GM18498 (cell line): ENCODE data around the gene CCDC38.
A peak's percentile ranks its signal among the peaks of the same experiment; 100 is the strongest.
"Not testable (repeated sequence)": the region's sequence is repeated elsewhere in the genome, so short reads cannot be mapped to it uniquely, and the experiment has no call there.

Experiments used
- ATAC-seq: cut with Tn5 transposase; IDR thresholded peaks from one replicate; pipeline ENCODE4 v1.9.1; 2021; ENCODE audit warnings: mild to moderate bottlenecking, moderate library complexity; ENCODE audit not compliant: unreplicated experiment

The CCDC38 gene

GRCh38 chr12:95884998-95885397 lies 57.4 kb downstream of the CCDC38 start:
- ATAC-seq: no peak

DNA sequence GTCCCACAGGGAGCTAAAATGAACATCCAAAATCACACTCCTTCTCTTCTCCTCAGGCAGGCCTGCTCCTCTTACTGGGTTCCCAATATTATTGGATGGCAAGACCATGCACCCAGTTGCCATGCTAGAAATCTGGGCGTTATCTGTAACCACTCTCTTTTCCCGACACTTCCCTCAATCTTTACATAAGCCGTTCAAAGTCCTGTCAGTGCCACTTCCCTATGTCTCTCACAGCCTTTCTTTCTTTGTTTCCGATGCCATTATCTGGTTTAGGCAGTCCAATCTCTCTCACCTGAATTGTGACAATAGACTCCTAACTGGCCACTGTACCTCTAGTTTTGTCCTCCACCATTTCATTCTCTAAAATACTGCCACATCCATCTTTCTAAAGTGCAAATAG lies 59.5 kb downstream of the CCDC38 start:
- ATAC-seq: no peak

DNA sequence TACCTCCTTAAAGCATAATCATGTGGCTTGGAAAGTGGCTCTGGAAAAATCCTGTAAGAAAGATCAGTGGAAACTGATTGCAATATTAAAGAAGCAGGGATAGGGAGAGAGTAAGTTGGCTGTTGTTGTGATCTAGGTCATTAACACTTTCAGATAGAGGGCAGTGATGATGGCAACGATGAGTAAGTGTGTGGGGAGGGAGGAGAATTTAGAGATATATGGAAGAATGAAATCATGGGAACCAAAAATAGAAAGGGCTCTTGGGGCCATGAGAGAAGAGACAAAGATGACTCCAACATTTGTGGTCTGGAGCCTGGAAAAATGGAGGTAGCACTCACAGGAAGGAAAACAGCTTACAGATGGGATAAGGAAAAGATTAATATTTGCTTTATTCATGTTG lies 60.3 kb downstream of the CCDC38 start:
- no peak for ATAC-seq

- no peak for ATAC-seq
Observed at GRCh38 chr12:95881331-95881955, 61.0 kb downstream of the CCDC38 start.

- no peak for ATAC-seq
Observed at GRCh38 chr12:95880895-95881294, 61.5 kb downstream of the CCDC38 start.

DNA sequence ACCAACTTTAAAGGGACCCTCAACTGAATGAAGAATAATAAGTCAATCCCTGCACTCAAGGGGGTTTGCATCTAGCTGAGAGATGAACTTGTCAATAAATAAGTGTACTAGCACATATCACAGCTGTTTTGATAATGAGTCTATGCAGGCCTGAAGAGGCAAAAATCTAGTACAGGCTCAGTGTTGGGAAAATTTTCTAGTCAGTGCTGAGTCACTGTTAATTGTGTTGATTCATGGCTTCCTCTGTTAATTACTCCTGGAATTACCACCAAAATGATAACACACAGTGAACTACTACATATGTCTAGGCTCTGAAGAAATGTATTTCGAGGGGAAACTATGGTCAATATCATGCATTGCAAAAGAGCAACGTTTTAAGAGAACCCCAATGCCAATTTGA lies 64.8 kb downstream of the CCDC38 start:
- ATAC-seq: no peak

GRCh38 chr12:95874452-95874851 lies 68.0 kb downstream of the CCDC38 start:
- no peak for ATAC-seq

- ATAC-seq: no peak
Observed at GRCh38 chr12:95870897-95871296, 71.5 kb downstream of the CCDC38 start.

GRCh38 chr12:95863337-95863736 lies 79.1 kb downstream of the CCDC38 start:
- ATAC-seq: no peak

GRCh38 chr12:95862038-95862437 lies 80.4 kb downstream of the CCDC38 start:
- ATAC-seq: no peak

DNA sequence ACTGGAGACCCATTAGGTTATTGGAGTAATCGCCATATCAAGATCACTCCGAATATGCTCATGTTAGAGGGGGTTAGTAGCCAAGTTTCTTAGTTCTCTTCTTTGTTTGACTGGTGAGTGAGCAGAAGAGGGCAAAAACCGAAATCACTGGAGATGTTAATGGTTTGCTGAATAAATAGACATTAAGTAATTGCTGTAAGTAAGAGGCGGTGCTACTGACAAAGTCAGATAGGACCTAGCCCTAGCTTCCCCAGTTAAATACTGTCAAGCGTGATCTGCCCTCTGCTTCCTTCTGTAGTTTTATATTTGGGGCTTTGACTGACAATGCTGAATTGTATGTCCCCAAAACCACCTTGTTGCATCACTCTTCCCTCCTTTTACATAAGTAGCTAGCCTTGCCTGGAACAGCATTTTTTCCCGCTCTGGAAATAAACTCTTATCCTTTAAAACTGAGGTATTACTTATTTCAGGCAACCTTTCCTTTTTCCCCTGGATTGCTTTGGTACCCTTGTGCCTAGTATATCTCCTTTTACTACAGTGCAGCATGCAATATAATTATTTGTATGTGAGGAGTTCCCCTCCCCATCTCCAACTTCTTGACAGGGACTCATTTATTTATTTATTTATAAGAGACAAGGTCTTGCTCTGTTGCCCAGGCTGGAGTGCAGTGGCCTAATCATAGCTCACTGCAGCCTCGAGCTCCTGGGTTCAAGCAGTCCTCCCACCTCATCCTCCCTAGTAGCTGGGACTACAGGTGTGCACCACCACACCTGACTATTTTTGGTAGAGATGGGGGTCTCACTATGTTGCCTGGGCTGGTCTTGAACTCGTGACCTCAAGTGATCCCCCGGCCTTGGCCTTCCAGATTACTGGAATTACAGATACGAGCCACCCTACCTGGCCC lies 82.2 kb downstream of the CCDC38 start:
- ATAC-seq: no peak

DNA sequence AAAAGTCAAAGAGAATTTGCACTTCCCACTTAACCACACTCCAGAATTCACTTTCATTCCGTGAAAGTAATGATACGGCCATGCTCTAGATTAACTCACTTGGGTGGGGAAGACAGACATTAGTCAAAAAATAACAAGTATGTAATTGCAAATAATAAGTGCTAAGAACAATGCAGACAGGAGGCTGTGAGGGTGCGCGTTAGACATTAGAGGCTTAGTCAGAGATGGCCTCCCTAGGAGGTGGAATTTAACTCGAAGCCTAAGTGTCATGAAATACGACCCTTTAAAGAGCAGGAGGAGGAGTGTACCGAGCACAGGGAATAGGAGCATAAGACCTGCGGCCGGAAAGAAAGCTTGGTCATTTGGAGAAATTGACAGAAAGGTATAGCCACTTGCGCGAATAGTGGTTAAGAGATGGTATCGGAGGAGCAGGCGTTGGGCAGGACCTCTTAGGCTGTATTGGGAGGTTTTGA lies 83.0 kb downstream of the CCDC38 start:
- peak; percentile 9 for ATAC-seq

DNA sequence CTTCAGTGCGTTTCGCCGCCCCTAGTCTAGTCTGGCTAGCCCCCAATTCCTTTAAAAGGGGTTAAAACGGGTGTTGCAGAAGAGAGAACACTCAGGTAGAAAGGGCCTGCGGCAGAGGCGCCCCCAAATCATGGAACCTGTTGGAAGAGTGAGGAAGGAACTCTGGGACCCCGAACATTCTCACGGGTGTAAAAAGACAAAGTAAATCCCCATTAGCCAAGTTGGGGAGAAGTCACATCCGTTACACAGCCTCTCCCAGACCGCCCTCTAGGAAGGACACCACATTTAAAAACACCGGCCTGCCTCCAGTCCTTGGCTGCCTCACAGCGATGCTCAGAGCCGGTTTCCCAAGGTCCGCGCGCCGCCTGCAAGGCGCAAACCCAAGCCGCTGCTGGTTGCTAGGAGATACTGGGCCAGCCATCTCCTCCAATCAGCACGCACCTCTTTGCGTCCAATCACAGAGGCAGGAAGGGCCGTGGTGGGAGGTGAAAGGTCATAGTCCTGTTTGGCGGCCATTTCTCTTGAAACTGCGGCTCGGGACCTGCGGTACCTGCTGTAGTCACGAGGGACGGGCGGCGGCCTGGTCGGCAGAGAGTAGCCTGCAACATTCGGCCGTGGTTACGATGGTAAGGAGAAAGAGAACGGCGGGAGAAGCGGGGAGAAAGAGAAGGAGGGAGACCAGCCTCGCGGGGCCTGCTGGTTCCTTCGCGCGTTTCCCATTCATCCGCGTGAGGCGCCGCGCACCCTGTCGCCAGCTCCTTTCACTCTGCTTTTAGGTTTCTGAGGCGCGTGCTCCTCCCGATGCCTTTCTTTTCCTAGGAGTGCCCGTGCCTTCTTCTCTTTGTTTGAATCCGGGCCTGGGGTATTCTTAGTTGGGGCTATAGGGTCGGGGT lies 83.7 kb downstream of the CCDC38 start, which contains the start of gene SNRPF:
SNRPF (plus strand) TSS at position 502 of the 893 bp plus-strand sequence; CDS start at position 624, 122 bp downstream.
- ATAC-seq: peak; percentile 100

DNA sequence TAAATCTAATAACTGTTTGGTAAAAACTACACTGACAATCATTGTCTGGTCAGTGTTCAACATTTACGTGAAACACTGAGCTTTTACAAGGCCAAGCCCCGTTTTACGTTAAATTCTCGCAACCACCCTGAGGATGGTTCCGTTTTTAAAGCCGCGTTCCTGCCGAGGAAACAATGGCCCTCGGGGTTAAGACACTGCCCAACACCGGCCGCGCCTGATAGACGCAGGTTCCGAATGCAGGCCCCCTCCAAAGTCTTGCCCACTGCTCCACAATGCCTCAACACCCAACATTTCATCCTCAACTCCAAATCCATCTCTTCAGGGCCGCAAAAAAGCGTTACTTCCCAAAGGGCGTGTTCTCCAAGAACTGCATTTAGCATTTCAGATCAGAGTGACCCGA lies 84.6 kb downstream of the CCDC38 start:
- no peak for ATAC-seq

GRCh38 chr12:95857156-95857555 lies 85.3 kb downstream of the CCDC38 start:
- no peak for ATAC-seq

DNA sequence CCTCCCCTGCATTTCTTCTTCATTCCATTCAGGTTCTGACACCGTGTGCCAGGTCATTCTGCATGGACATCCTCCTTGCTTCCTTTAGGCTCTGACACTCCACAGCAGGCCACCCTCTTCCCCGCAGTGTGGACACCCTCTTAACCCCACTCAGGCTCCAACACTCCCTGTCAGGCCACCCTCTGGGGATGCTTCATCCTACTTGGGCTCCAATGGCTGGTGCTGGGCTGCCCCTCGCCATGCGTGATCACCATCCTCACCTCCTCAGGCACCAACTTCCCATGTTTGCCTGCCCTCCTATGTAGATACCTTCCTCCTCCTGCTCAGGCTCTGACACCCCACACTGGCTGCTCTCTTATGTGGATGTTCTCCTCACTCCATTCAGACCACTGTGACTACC lies 90.3 kb downstream of the CCDC38 start:
- ATAC-seq: no peak

DNA sequence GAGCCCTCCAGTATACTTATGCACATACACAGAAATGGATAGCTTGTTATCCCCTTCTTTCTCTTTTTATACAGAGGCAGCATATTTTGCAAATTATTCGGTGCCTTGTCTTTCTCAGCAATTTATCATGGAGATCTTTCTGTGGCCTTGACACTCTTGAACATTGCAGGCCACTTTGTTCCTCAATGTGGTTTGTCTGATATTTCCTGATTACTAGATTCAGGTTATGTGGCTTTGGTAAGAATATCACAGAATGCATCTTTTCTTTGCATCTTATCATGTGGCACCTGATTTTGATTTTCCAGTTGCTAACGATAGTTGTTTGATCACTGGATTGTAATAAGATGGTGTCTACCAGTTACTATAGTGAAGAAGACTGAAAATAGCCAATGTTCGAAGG lies 90.8 kb downstream of the CCDC38 start:
- no peak for ATAC-seq

DNA sequence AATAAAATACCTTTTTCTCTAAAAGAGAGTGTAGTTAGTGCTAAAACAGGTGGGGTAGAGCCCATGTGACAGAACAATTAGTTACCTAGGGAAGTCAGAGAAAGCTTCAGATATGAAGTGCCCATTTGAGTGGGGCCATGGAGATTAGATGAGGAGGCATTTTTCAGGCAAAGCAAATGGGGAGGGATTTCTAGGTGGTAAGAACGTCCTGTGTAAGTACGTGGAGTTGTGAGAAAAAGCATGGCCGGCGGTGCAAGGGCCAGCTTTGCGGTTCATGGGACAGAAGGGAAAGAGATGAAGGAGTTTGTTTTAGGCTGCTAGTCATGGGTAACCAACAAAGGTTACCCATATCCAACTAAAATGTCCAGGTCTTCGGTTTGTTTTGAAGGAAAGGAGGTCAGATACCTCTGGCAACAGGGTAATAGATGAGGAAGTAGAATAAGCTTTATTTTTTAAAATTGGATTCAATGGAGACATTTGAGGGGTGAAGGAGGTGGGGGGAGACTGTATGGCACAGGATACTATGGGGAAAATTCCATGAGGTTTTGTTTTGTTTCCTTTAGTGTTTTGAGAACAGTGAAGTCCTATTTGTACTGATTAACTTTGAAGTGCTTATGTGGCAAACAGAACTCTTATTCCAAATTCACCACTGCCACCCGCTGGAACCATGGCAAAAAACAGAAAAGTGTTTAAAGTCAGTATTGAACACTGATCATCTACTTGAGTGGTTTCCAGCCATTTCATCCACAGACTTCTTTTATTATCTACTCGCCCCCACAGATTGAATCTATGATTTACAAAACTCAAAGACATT lies 93.6 kb downstream of the CCDC38 start:
- ATAC-seq: no peak

- ATAC-seq: not testable (repeated sequence)
Observed at GRCh38 chr12:95842426-95842825, 100.0 kb downstream of the CCDC38 start.

DNA sequence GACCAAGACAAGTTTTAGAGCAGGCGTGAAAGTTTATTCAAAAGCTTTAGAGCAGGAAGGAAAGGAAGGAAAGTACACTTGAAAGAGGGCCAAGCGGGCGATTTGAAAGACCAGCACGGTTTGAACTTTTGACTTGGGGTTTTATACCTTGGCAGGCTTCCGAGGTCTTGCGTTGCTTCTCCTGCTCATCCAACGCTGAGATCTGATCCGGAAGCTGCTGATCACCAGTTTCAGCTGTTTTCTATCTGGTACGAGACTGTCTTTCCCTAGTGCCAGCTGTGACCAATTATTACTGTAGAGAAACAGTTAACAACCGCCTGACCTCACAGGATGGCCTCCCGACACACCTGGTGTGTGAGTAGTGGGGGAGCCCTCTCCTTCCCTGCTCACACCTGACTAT lies 104.3 kb downstream of the CCDC38 start:
- ATAC-seq: no peak
